ENCODE measurements around the gene CAMKK1. TPM values are rescaled to one million over a fixed set of nuclear protein-coding genes. Genes with fewer than 3 reads are reported as not detected.
A peak's percentile ranks its signal among the peaks of the same experiment; 100 is the strongest.

CAMKK1 gene
- total and polyA plus RNA-seq, 2 donors (not counting 1 experiment from before 2014, with no cell fraction given), result 4.5 to 35.9 TPM

DNA sequence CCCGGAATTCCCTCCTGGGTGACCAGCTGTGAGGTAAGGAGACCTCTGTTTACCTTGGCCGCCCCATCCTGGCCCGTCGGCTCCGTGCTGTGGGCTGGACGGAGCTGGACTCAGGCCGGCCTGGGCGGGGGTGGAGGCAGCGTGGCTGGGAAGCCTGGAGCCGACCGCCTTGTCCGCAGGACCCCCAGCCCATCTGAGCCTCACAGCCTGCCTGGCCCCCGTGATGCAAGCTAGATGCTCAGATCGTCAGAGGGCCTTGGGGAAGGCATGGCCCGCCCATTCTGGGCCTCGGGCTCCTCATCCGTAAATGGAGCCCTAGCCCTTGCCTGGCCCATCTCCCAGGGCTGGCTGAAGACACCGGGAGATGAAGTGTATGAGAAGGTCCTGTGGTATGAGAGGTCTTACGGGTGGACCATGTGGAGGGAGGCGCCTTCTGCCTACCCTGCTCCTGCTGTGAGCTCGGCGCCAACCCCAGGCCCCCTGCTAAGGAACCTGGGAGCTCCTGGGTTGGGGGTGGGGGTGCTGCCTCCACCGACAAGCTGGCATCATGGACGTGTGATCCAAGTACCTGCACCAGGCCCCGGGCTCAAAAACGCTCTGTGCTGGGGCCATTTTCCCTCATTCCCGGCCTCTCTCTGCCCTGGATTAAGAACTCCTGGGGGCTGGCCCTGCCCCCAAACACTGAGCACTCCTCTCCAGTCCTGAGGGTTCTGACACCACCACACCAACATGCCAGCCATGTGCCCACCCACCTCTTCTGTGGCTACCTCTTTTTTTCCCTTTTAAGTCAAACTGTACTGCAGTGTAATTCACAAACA is 28.9 kb upstream of the CAMKK1 start:
- peaks cover 7% of the 10 kb centered on the region for H3K79me2 ChIP-seq (ENCODE audit: control insufficient read depth, insufficient read depth, low read length)
- no peak for TF ChIP-seq CTCF (IDR thresholded peaks at IDR 0.05)
- TF ChIP-seq EZH2 (IDR thresholded peaks at IDR 0.05; ENCODE audit: borderline replicate concordance, insufficient read depth, low read depth, low read length, poor library complexity, severe bottlenecking), result no peak
- H3K4me3 Mint-ChIP-seq, result no peak overlapping the region
- H3K27ac ChIP-seq (ENCODE audit: low read length in 2 of 2), result no peak overlapping the region
- H3K4me1 ChIP-seq (ENCODE audit: control insufficient read depth in 2 of 2, insufficient read depth in 2 of 2, low read length in 2 of 2), result peaks cover 16 to 41% of the 10 kb centered on the region in 2 donors
- H3K4me2 ChIP-seq (replicated peaks; ENCODE audit: low read depth, low read length, poor library complexity, severe bottlenecking), result no peak overlapping the region
- ChIA-PET CTCF (interaction anchor here (0.9 to 5.6 kb wide), 5 partner anchors 7 to 78 kb away, joined by 3 to 30 read pairs (median 3); no protein-coding TSS in a partner anchor), POLR2A (interaction anchor here (1.2 kb wide), 1 partner anchor 40 kb away, joined by 4 read pairs; no protein-coding TSS in a partner anchor)
- H2AFZ ChIP-seq (ENCODE audit: insufficient read depth, low read depth, low read length, poor library complexity, severe bottlenecking), result no peak overlapping the region
- ATAC-seq (ENCODE audit: low read depth), result no peak
- H3K4me1 Mint-ChIP-seq, result peaks cover 49% of the 10 kb centered on the region
- H3K9me3 Mint-ChIP-seq (ENCODE audit: insufficient read depth), result no peaks in the 10 kb centered on the region
- H3K9ac ChIP-seq (ENCODE audit: low read length), result no peak overlapping the region
- 93% methylated on average over 27 of the region's 27 CpGs for WGBS (ENCODE audit: insufficient coverage)
- H3K27ac Mint-ChIP-seq, result peak overlapping the region; percentile 80
- peaks cover 0 to 3% (median 0%) of the 10 kb centered on the region in 3 donors for H3K9me3 ChIP-seq (ENCODE audit: control extremely low read depth in 1 of 3, control insufficient read depth in 2 of 3, insufficient read depth in 1 of 3, low read length in 2 of 3)
- no peak overlapping the region for H3K4me3 ChIP-seq (ENCODE audit: control extremely low read depth in 1 of 5, extremely low read depth in 1 of 5, insufficient read depth in 1 of 5, low read depth in 2 of 5, low read length in 4 of 5)
- H3K27me3 Mint-ChIP-seq, result no peaks in the 10 kb centered on the region
- H4K20me1 ChIP-seq (ENCODE audit: control insufficient read depth, insufficient read depth, low read length, poor library complexity, severe bottlenecking), result peaks cover 20% of the 10 kb centered on the region
- no peak for DNase-seq
- peaks cover 2 to 15% of the 10 kb centered on the region in 2 experiments for H3K36me3 ChIP-seq (replicated peaks in 1 of 2; ENCODE audit: control extremely low read depth in 1 of 2, control insufficient read depth in 1 of 2, extremely low read depth in 1 of 2, insufficient read depth in 2 of 2, low read length in 1 of 2)
- intact Hi-C loops (cut with micrococcal nuclease), result no loop called here
- no peaks in the 10 kb centered on the region for H3K27me3 ChIP-seq (replicated peaks in 1 of 4; ENCODE audit: control extremely low read depth in 1 of 4, control insufficient read depth in 3 of 4, insufficient read depth in 4 of 4, low read length in 3 of 4)

- no peak for TF ChIP-seq CTCF (IDR thresholded peaks at IDR 0.05)
- no peak for TF ChIP-seq EZH2 (IDR thresholded peaks at IDR 0.05; ENCODE audit: borderline replicate concordance, insufficient read depth, low read depth, low read length, poor library complexity, severe bottlenecking)
- Mint-ChIP-seq H3K9me3 (ENCODE audit: insufficient read depth) (no peaks in the 10 kb centered on the region), H3K4me3 (no peak overlapping the region), H3K4me1 (peaks cover 56% of the 10 kb centered on the region), H3K27me3 (no peaks in the 10 kb centered on the region), H3K27ac (peak overlapping the region; percentile 76)
- no peak for ATAC-seq (ENCODE audit: low read depth)
- Histone ChIP-seq H3K9ac (ENCODE audit: low read length) (no peak overlapping the region), H3K79me2 (ENCODE audit: control insufficient read depth, insufficient read depth, low read length) (peaks cover 14% of the 10 kb centered on the region), H2AFZ (ENCODE audit: insufficient read depth, low read depth, low read length, poor library complexity, severe bottlenecking) (no peak overlapping the region), H3K4me3 (ENCODE audit: control extremely low read depth in 1 of 5, extremely low read depth in 1 of 5, insufficient read depth in 1 of 5, low read depth in 2 of 5, low read length in 4 of 5) (no peak overlapping the region), H3K36me3 (replicated peaks in 1 of 2; ENCODE audit: control extremely low read depth in 1 of 2, control insufficient read depth in 1 of 2, extremely low read depth in 1 of 2, insufficient read depth in 2 of 2, low read length in 1 of 2) (peaks cover 2 to 11% of the 10 kb centered on the region in 2 experiments), H3K4me1 (ENCODE audit: control insufficient read depth in 2 of 2, insufficient read depth in 2 of 2, low read length in 2 of 2) (peaks cover 23 to 48% of the 10 kb centered on the region in 2 donors), H3K27ac (ENCODE audit: low read length in 2 of 2) (no peak overlapping the region), H3K9me3 (ENCODE audit: control extremely low read depth in 1 of 3, control insufficient read depth in 2 of 3, insufficient read depth in 1 of 3, low read length in 2 of 3) (peaks cover 0 to 3% (median 0%) of the 10 kb centered on the region in 3 donors), H4K20me1 (ENCODE audit: control insufficient read depth, insufficient read depth, low read length, poor library complexity, severe bottlenecking) (peaks cover 14% of the 10 kb centered on the region), H3K27me3 (replicated peaks in 1 of 4; ENCODE audit: control extremely low read depth in 1 of 4, control insufficient read depth in 3 of 4, insufficient read depth in 4 of 4, low read length in 3 of 4) (no peaks in the 10 kb centered on the region), H3K4me2 (replicated peaks; ENCODE audit: low read depth, low read length, poor library complexity, severe bottlenecking) (no peak overlapping the region)
- 24% methylated on average over 14 of the region's 16 CpGs for WGBS (ENCODE audit: insufficient coverage)
- POLR2A ChIA-PET, result interaction anchor here (0.9 to 1.2 kb wide), 2 partner anchors 28 to 40 kb away, joined by 4 to 6 read pairs; partner anchors contain the start of gene CAMKK1
- CTCF ChIA-PET, result interaction anchor here (0.9 to 5.6 kb wide), 7 partner anchors 7 to 80 kb away, joined by 3 to 30 read pairs (median 3); no protein-coding TSS in a partner anchor
- DNase-seq, result peak; percentile 53
- intact Hi-C loops (cut with micrococcal nuclease), result no loop called here
These were observed 28.2 kb upstream of the CAMKK1 start for GRCh38 chr17:3921006-3921405.

All from B cell (primary cell).